Frontal cortex (tissue), 4 donors: ENCODE data around the gene COMMD2. TPM values are rescaled to one million over a fixed set of nuclear protein-coding genes. Genes with fewer than 3 reads are reported as not detected.
A peak's percentile ranks its signal among the peaks of the same experiment; 100 is the strongest.

Experiments
- DNase-seq, 2 donors: peaks; one replicate each; pipeline ENCODE4 v3.0.0; 2012; ENCODE audit warnings: low spot score in 2 of 2
- FAIRE-seq: peaks from 2 replicates; lab custom pipeline; 2012; peaks lifted over from hg19 to GRCh38; lab: Jason Lieb, UNC
- total RNA-seq: library from RNA; depleted of rRNA; stranded (reverse); fragments of >200 nt; gene quantifications from one replicate; pipeline ENCODE4 v1.2.3, GENCODE V29; 2014
- donor health status: control.
- donor health status: control.
- donor health status: control.

COMMD2 gene
- total RNA-seq, 1 donor from 2014 or later, result 106 TPM

GRCh38 chr3:149765762-149766334 is 13.6 kb upstream of the COMMD2 start:
- FAIRE-seq (peak; percentile 97), DNase-seq (no peak)

- DNase-seq (no peak), FAIRE-seq (no peak)
These were observed 12.0 kb upstream of the COMMD2 start for GRCh38 chr3:149764302-149764701.

GRCh38 chr3:149763565-149764195 is 11.4 kb upstream of the COMMD2 start:
- DNase-seq, result no peak
- FAIRE-seq, result no peak

GRCh38 chr3:149753717-149754116 is 1.4 kb upstream of the COMMD2 start:
- FAIRE-seq (no peak), DNase-seq (no peak)

- FAIRE-seq, result no peak
- no peak for DNase-seq
These were observed 473 bp upstream of the COMMD2 start for GRCh38 chr3:149752788-149753136.

- DNase-seq (no peak), FAIRE-seq (no peak)
These were observed 738 bp downstream of the COMMD2 start for GRCh38 chr3:149751551-149751950.

GRCh38 chr3:149744606-149745005 is 7.7 kb downstream of the COMMD2 start:
- FAIRE-seq, result no peak
- DNase-seq, result no peak

- no peak for DNase-seq
- no peak for FAIRE-seq
These were observed 8.1 kb downstream of the COMMD2 start for GRCh38 chr3:149744151-149744550.

GRCh38 chr3:149739396-149739795 is 12.9 kb downstream of the COMMD2 start:
- no peak for FAIRE-seq
- DNase-seq, result no peak

- FAIRE-seq (no peak), DNase-seq (no peak)
These were observed 13.4 kb downstream of the COMMD2 start for GRCh38 chr3:149738876-149739275.

- no peak for DNase-seq
- FAIRE-seq, result no peak
These were observed 15.4 kb downstream of the COMMD2 start for GRCh38 chr3:149736953-149737205.

- no peak for DNase-seq
- no peak for FAIRE-seq
These were observed 15.9 kb downstream of the COMMD2 start for GRCh38 chr3:149736175-149736952.

GRCh38 chr3:149732234-149732633 is 20.1 kb downstream of the COMMD2 start:
- DNase-seq, result no peak
- no peak for FAIRE-seq

GRCh38 chr3:149727656-149728055 is 24.6 kb downstream of the COMMD2 start:
- no peak for FAIRE-seq
- DNase-seq, result no peak

- FAIRE-seq (no peak), DNase-seq (no peak)
These were observed 25.4 kb downstream of the COMMD2 start for GRCh38 chr3:149726716-149727407.

- DNase-seq (no peak), FAIRE-seq (no peak)
These were observed 28.5 kb downstream of the COMMD2 start for GRCh38 chr3:149723781-149724180.

- FAIRE-seq, result no peak
- DNase-seq, result no peak
These were observed 31.4 kb downstream of the COMMD2 start for GRCh38 chr3:149720918-149721317.

- FAIRE-seq (peak; percentile 78), DNase-seq (peak; percentile 44 to 53)
These were observed 34.8 kb downstream of the COMMD2 start for GRCh38 chr3:149717391-149718056.

GRCh38 chr3:149716984-149717383 is 35.3 kb downstream of the COMMD2 start:
- FAIRE-seq (no peak), DNase-seq (no peak)

GRCh38 chr3:149715247-149715646 is 37.0 kb downstream of the COMMD2 start:
- no peak for FAIRE-seq
- DNase-seq, result no peak
